Mucosa of descending colon (tissue), 3 donors: ENCODE results near the gene IKZF3. TPM values are rescaled to one million over a fixed set of nuclear protein-coding genes. Genes with fewer than 3 reads are reported as not detected.
"Not testable (repeated sequence)": the region's sequence is repeated elsewhere in the genome, so short reads cannot be mapped to it uniquely, and the experiment has no call there.

Experiments
- ATAC-seq: fragments of 200-7000 bp; cut with Tn5 transposase; one replicate; pipeline ENCODE4 v1.9.1; 2020; ENCODE audit warnings: mild to moderate bottlenecking, moderate library complexity
- DNase-seq, 3 donors: peaks; one replicate each; pipeline ENCODE4 v3.0.0-alpha.2; 2020
- H3K36me3 ChIP-seq: fragments of 200-600 bp; one replicate; pipeline ENCODE4 v1.8.0; 2021; ENCODE audit warnings: low read depth, mild to moderate bottlenecking
- H3K4me1 ChIP-seq: fragments of 200-600 bp; one replicate; pipeline ENCODE4 v1.8.0; 2021; ENCODE audit warnings: low read depth, mild to moderate bottlenecking
- H3K4me3 ChIP-seq: fragments of 200-600 bp; one replicate; pipeline ENCODE4 v1.8.0; 2021; ENCODE audit warnings: mild to moderate bottlenecking
- H3K9me3 ChIP-seq: fragments of 200-600 bp; one replicate; pipeline ENCODE4 v1.8.0; 2021; ENCODE audit warnings: mild to moderate bottlenecking
- intact Hi-C, 2 donors: fragments of 100-400 bp; cut with DNase I in 1 of 2; cut with micrococcal nuclease in 1 of 2; formaldehyde crosslinking; loops; one replicate each; pipeline versions ENCODE4 v1.11.0 to v1.11.1; 2022; cut with DNase I, micrococcal nuclease
- total RNA-seq, 3 donors: library from RNA; stranded (reverse); fragmentation: NEBNext Ultra II Directional in 2 of 3; extraction: Animal tissue kit (Norgen Biotek cat#: 25700) in 2 of 3; gene quantifications; one replicate each; pipeline versions ENCODE4 v1.2.1 to v1.2.4, GENCODE V29; 2021 to 2023
- TF ChIP-seq, protein P1 (sequence below): fragments of 200-600 bp; IDR thresholded peaks from one replicate; pipeline ENCODE4 v1.8.0; 2022; ENCODE audit warnings: antibody characterized with exemption, mild to moderate bottlenecking
- donor health status: DM: no; HTN: no; CAD: no; lungs with moderate emphysema.
- donor health status: DM: no; HTN: no; CAD: no.
- donor health status: DM: no; HTN: yes; CAD: no.

Gene IKZF3
- total RNA-seq, 3 donors from 2014 or later: 3.5 to 5.3 (median 4.6) TPM

GRCh38 chr17:39898088-39898487 lies 34.0 kb upstream of the IKZF3 start:
- TF ChIP-seq, protein P1, sequence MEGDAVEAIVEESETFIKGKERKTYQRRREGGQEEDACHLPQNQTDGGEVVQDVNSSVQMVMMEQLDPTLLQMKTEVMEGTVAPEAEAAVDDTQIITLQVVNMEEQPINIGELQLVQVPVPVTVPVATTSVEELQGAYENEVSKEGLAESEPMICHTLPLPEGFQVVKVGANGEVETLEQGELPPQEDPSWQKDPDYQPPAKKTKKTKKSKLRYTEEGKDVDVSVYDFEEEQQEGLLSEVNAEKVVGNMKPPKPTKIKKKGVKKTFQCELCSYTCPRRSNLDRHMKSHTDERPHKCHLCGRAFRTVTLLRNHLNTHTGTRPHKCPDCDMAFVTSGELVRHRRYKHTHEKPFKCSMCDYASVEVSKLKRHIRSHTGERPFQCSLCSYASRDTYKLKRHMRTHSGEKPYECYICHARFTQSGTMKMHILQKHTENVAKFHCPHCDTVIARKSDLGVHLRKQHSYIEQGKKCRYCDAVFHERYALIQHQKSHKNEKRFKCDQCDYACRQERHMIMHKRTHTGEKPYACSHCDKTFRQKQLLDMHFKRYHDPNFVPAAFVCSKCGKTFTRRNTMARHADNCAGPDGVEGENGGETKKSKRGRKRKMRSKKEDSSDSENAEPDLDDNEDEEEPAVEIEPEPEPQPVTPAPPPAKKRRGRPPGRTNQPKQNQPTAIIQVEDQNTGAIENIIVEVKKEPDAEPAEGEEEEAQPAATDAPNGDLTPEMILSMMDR: no peak
- intact Hi-C loops: no loop called here
- H3K4me1 ChIP-seq: no peaks in the 10 kb centered on the region
- H3K9me3 ChIP-seq: no peaks in the 10 kb centered on the region
- ATAC-seq (no peak), DNase-seq (no peak)
- H3K4me3 ChIP-seq: no peak overlapping the region
- no peaks in the 10 kb centered on the region for H3K36me3 ChIP-seq

GRCh38 chr17:39894681-39895376 lies 30.7 kb upstream of the IKZF3 start:
- no peak for DNase-seq
- ATAC-seq: no peak
- TF ChIP-seq, protein P1: no peak
- H3K4me3 ChIP-seq: no peak overlapping the region
- intact Hi-C loops: no loop called here
- H3K36me3 ChIP-seq: no peaks in the 10 kb centered on the region
- no peaks in the 10 kb centered on the region for H3K9me3 ChIP-seq
- no peaks in the 10 kb centered on the region for H3K4me1 ChIP-seq

DNA sequence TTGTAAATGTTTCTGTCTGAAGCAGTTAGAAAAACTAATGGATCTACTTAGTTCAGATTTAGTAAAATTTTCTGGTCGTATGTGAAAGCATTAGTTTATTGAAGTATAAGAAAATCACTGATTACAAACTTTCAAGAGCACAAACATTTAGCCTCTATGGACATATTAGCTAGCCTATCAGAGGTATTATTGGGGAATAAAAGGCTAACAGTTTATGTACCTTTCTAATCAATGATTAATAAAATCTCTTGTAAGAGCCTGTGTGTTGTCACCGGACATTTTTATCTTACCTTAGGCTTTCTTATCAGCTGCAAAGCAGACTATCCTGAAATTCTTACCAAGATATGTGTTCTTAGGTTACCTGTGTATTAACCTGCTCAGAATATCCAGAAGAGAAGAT lies 25.1 kb upstream of the IKZF3 start:
- Histone ChIP-seq H3K36me3 (no peaks in the 10 kb centered on the region), H3K9me3 (no peaks in the 10 kb centered on the region), H3K4me3 (no peak overlapping the region), H3K4me1 (no peaks in the 10 kb centered on the region)
- intact Hi-C loops: no loop called here
- no peak for ATAC-seq
- no peak for DNase-seq
- TF ChIP-seq, protein P1: no peak

GRCh38 chr17:39887078-39887477 lies 23.0 kb upstream of the IKZF3 start:
- H3K9me3 ChIP-seq: no peaks in the 10 kb centered on the region
- no peaks in the 10 kb centered on the region for H3K4me1 ChIP-seq
- intact Hi-C loops: no loop called here
- H3K4me3 ChIP-seq: no peak overlapping the region
- no peak for ATAC-seq
- TF ChIP-seq, protein P1: no peak
- no peak for DNase-seq
- H3K36me3 ChIP-seq: no peaks in the 10 kb centered on the region

DNA sequence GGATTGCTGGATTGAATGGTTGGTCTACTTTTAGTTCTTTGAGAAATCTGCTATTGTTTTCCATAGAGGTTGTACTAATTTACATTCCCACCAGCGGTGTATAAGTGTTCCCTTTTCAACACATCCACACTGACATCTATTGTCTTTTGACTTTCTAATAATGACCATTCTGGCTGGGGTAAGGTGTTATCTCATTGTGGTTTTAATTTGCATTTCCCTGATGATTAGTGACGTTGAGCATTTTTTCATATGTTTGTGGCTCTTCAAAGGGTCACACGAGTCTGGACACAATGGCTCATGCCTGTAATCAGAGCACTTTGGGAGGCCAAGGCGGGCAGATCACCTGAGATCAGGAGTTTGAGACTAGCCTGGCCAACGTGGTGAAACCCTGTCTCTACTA lies 22.0 kb upstream of the IKZF3 start:
- intact Hi-C loops, DNase-seq, ATAC-seq, H3K9me3 ChIP-seq, H3K36me3 ChIP-seq, H3K4me1 ChIP-seq, H3K4me3 ChIP-seq: not testable (repeated sequence)

DNA sequence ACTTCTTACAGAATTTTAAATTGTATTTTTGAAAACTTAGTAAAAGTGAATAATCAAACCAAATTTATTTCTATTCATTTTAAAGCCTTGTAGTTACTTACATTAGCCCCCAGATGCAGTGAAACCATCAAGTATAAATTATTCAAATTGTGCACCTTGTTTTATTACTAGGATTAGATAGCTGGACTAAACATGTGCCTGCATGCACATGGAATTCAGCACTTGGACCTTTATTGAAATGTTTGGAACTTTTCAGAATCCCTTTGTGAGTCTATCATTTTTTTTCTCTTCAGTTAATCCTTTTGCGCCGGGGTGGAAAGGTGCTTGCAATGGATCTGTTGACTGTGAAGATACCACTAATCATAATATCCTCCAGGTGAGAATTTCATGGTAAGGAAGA lies 8.6 kb upstream of the IKZF3 start:
- Histone ChIP-seq H3K4me3 (no peak overlapping the region), H3K36me3 (no peaks in the 10 kb centered on the region), H3K4me1 (no peaks in the 10 kb centered on the region), H3K9me3 (no peaks in the 10 kb centered on the region)
- DNase-seq: no peak
- ATAC-seq: no peak
- intact Hi-C loops: no loop called here
- TF ChIP-seq, protein P1: no peak
